H1 (cell line): ENCODE measurements around the gene OR9A4. TPM values are rescaled to one million over a fixed set of nuclear protein-coding genes. Genes with fewer than 3 reads are reported as not detected.

ENCODE experiments used
- GABPA ChIP-seq: IDR thresholded peaks from 2 replicates; pipeline ENCODE4 v1.6.1; 2011; ENCODE audit warnings: mild to moderate bottlenecking, low read length, moderate library complexity, borderline replicate concordance; ENCODE audit not compliant: insufficient read depth
- KDM4A ChIP-seq: IDR thresholded peaks from one replicate; pipeline ENCODE4 v1.7.1; 2012; ENCODE audit warnings: low read depth, mild to moderate bottlenecking, moderate library complexity, low read length, inconsistent platforms; ENCODE audit not compliant: severe bottlenecking
- polyA plus RNA-seq, 7 experiments: library from polyadenylated mRNA; depleted of rRNA in 3 of 7; stranded (reverse) in 5 of 7; unstranded in 2 of 7; fragments of >200 nt in 5 of 7; fragments of 200-250 nt in 2 of 7; gene quantifications; 1 replicate in 5 of 7; 2 replicates in 1 of 7; 4 replicates in 1 of 7; pipeline versions ENCODE4 v1.2.1 to v1.2.3, GENCODE V29; 2011 to 2013; ENCODE audit warnings: missing spikeins in 2 of 7, mixed read lengths in 2 of 7
- total RNA-seq: library from RNA; stranded (reverse); fragmentation: NEBNext Ultra II Directional; extraction: Animal tissue kit (Norgen Biotek cat#: 25700); gene quantifications from 2 replicates; pipeline ENCODE4 v1.2.1, GENCODE V29; 2021
- TF ChIP-seq, protein P1 (sequence below): IDR thresholded peaks from 2 replicates; pipeline ENCODE4 v1.6.1; 2012; ENCODE audit warnings: inconsistent platforms

OR9A4 gene
- total and polyA plus RNA-seq, 2 of the 8 experiments (the other 6 are each of a cell fraction or from before 2014, with no cell fraction given) = not detected

DNA sequence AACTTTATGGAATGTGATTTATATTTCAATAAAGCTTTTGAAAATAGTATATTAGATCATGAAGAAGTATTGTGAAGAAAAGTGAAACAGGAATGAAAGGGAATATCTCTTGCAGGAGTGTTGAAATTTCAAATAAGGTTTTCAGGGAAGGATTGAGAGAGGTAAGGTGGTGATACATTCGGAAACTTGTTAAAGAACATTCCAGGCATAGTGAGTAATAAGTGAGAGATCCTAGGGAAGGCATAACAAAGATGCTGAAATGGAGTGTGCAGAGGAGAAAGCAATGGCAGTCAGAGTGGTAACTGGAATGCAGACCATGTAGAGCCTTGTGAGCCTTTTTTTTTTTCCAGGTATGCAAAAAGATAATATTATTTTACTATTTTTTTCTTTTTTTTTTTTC is 4.1 kb downstream of the OR9A4 start (continued):
- TF ChIP-seq KDM4A (no peak), GABPA (no peak)
- TF ChIP-seq, protein P1, sequence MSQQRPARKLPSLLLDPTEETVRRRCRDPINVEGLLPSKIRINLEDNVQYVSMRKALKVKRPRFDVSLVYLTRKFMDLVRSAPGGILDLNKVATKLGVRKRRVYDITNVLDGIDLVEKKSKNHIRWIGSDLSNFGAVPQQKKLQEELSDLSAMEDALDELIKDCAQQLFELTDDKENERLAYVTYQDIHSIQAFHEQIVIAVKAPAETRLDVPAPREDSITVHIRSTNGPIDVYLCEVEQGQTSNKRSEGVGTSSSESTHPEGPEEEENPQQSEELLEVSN = no peak
